Measurements from ENCODE around the gene ABCF1.

Gene ABCF1

GRCh38 chr6:30560930-30561329 is 10.3 kb upstream of the ABCF1 start:
- DNase-seq, result no peak

GRCh38 chr6:30562470-30563425 is 8.5 kb upstream of the ABCF1 start:
- no peak for DNase-seq

- DNase-seq, result no peak
Observed at GRCh38 chr6:30564114-30564513, 7.1 kb upstream of the ABCF1 start.

GRCh38 chr6:30565772-30566171 is 5.5 kb upstream of the ABCF1 start:
- DNase-seq, result no peak

GRCh38 chr6:30568245-30568644 is 3.0 kb upstream of the ABCF1 start:
- DNase-seq, result peak in 1 of 3 experiments; percentile 3

GRCh38 chr6:30570263-30570662 is 979 bp upstream of the ABCF1 start:
- peak in 1 of 3 experiments; percentile 31 for DNase-seq

GRCh38 chr6:30570740-30571074 is 535 bp upstream of the ABCF1 start:
- DNase-seq, result no peak

- no peak for DNase-seq
Observed at GRCh38 chr6:30571762-30572082, 480 bp downstream of the ABCF1 start.

GRCh38 chr6:30572148-30572547 is 906 bp downstream of the ABCF1 start:
- no peak for DNase-seq

GRCh38 chr6:30573113-30573512 is 1.9 kb downstream of the ABCF1 start:
- no peak for DNase-seq

GRCh38 chr6:30578051-30578450 is 6.8 kb downstream of the ABCF1 start:
- no peak for DNase-seq

- DNase-seq, result no peak
Observed at GRCh38 chr6:30583921-30584320, 12.7 kb downstream of the ABCF1 start.

- no peak for DNase-seq
Observed at GRCh38 chr6:30589754-30590358, 18.6 kb downstream of the ABCF1 start.

GRCh38 chr6:30590509-30590908 is 19.3 kb downstream of the ABCF1 start:
- no peak for DNase-seq

GRCh38 chr6:30591008-30591407 is 19.8 kb downstream of the ABCF1 start:
- no peak for DNase-seq

GRCh38 chr6:30592287-30592686 is 21.0 kb downstream of the ABCF1 start:
- no peak for DNase-seq

GRCh38 chr6:30597315-30598144 is 26.3 kb downstream of the ABCF1 start:
- DNase-seq, result peak; percentile 57 to 76 (median 75)

GRCh38 chr6:30598912-30599624 is 27.8 kb downstream of the ABCF1 start:
- DNase-seq, result peak in 1 of 3 experiments; percentile 10

- peak in 1 of 3 experiments; percentile 10 for DNase-seq
Observed at GRCh38 chr6:30599625-30600324, 28.5 kb downstream of the ABCF1 start.

GRCh38 chr6:30600451-30600961 is 29.3 kb downstream of the ABCF1 start:
- peak in 1 of 3 experiments; percentile 22 for DNase-seq

GRCh38 chr6:30601436-30601814 is 30.2 kb downstream of the ABCF1 start:
- DNase-seq, result no peak
